Subcutaneous abdominal adipose tissue (tissue), 5 donors: Measurements from ENCODE around the gene DHODH.

Experiments used
- H3K27ac ChIP-seq: one replicate; pipeline ENCODE4 v1.7.0; 2013; ENCODE audit warnings: low read depth, mild to moderate bottlenecking, inconsistent platforms, low read length, moderate library complexity
- H3K27me3 ChIP-seq, 5 donors: one replicate each; pipeline ENCODE4 v1.7.0; 2013; ENCODE audit warnings: low read length in 5 of 5, inconsistent platforms in 1 of 5; ENCODE audit not compliant: control insufficient read depth in 5 of 5, insufficient read depth in 4 of 5
- H3K36me3 ChIP-seq, 5 donors: one replicate each; pipeline ENCODE4 v1.7.0; 2013; ENCODE audit warnings: low read length in 5 of 5; ENCODE audit not compliant: control insufficient read depth in 5 of 5, insufficient read depth in 5 of 5
- H3K4me1 ChIP-seq, 5 donors: one replicate each; pipeline ENCODE4 v1.7.0; 2013; ENCODE audit warnings: low read length in 5 of 5, mild to moderate bottlenecking in 3 of 5, moderate library complexity in 1 of 5; ENCODE audit not compliant: control insufficient read depth in 5 of 5, insufficient read depth in 5 of 5
- H3K4me3 ChIP-seq, 5 donors: one replicate each; pipeline ENCODE4 v1.7.0; 2013; ENCODE audit warnings: low read length in 5 of 5, low read depth in 1 of 5
- H3K9ac ChIP-seq, 5 donors: one replicate each; pipeline ENCODE4 v1.7.0; 2013; ENCODE audit warnings: low read length in 5 of 5, mild to moderate bottlenecking in 4 of 5, moderate library complexity in 3 of 5
- H3K9me3 ChIP-seq, 5 donors: one replicate each; pipeline ENCODE4 v1.7.0; 2013; ENCODE audit warnings: low read length in 5 of 5; ENCODE audit not compliant: control insufficient read depth in 5 of 5
- donor health status: healthy.
- donor health status: healthy.
- donor health status: healthy.
- donor health status: healthy.
- donor health status: healthy.

The DHODH gene

GRCh38 chr16:72008424-72009216, at the start of gene DHODH:
Gene DHODH, plus strand, starts transcription at chr16:72008744. Its CDS starts 21 bp downstream, at chr16:72008765.
- Histone ChIP-seq H3K27ac (no peak within 1 kb of the TSS), H3K9ac (peak within 1 kb of the TSS in 4 of 5 donors; percentile 2 to 91 (median 54)), H3K9me3 (no peaks in the 10 kb centered on the region), H3K4me1 (peaks cover 0 to 13% (median 7%) of the 10 kb centered on the region in 5 donors), H3K27me3 (no peaks in the 10 kb centered on the region), H3K4me3 (peak within 1 kb of the TSS; percentile 81 to 98 (median 93)), H3K36me3 (peaks cover 0 to 6% (median 0%) of the 10 kb centered on the region in 5 donors)

DNA sequence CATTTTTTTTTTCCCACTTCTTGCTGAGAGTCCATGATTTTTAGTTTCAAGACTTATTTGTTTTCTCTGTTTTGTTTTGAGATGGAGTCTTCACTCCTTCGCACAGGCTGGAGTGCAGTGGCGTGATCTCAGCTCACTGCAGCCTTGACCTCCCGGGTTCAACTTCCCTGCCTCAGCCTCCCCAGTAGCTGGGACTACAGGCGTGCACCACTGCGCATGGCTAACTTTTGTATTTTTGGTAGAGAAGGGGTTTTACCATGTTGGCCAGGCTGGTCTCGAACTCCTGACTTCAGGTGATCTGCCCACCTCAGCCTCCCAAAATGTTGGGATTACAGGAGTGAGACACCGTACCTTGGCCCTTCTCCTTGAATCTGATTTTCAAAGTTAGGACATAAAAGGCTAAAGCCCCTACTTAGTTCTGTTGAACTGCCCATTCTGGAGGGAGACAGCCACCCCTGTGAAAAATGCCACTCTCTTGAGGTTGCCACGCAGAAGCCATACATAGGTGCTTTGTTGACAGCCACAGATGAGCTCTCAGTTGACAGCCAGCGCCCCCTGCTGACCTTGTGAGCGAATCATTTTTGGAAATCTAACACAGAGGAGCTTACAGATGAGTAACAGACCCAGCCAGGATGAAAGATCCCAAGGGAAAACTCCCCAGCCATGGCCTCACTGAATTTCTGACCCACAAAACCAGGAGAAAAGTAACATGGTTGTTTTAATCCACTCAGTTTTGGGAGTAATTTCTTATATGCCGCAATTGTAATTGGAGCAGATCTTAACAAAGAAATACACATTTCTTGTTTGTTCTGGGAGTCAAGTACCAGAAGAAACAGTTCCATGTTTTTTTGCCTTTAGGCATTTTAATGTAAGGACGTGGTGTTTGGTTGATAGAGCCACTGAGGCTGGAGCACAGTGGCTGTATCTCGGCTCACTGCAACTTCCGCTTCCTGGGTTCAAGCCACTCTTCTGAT, 47.2 kb upstream of the DHODH start:
- H3K27ac ChIP-seq, result no peak overlapping the region
- peak overlapping the region in 1 of 5 donors; percentile 17 for H3K9ac ChIP-seq
- no peaks in the 10 kb centered on the region for H3K9me3 ChIP-seq
- H3K4me1 ChIP-seq, result peaks cover 0 to 3% (median 0%) of the 10 kb centered on the region in 5 donors
- H3K4me3 ChIP-seq, result no peak overlapping the region
- no peaks in the 10 kb centered on the region for H3K27me3 ChIP-seq
- H3K36me3 ChIP-seq, result no peaks in the 10 kb centered on the region

GRCh38 chr16:71963125-71963875, 45.2 kb upstream of the DHODH start:
- Histone ChIP-seq H3K9me3 (no peaks in the 10 kb centered on the region), H3K9ac (no peak overlapping the region), H3K4me1 (peaks cover 0 to 3% (median 0%) of the 10 kb centered on the region in 5 donors), H3K27ac (no peak overlapping the region), H3K36me3 (no peaks in the 10 kb centered on the region), H3K4me3 (no peak overlapping the region), H3K27me3 (no peaks in the 10 kb centered on the region)

GRCh38 chr16:71965223-71965622, 43.3 kb upstream of the DHODH start:
- Histone ChIP-seq H3K27ac (no peak overlapping the region), H3K4me1 (peaks cover 0 to 3% (median 0%) of the 10 kb centered on the region in 5 donors), H3K4me3 (no peak overlapping the region), H3K36me3 (no peaks in the 10 kb centered on the region), H3K9ac (no peak overlapping the region), H3K9me3 (no peaks in the 10 kb centered on the region), H3K27me3 (no peaks in the 10 kb centered on the region)

- no peak overlapping the region for H3K4me3 ChIP-seq
- H3K27me3 ChIP-seq, result no peaks in the 10 kb centered on the region
- no peaks in the 10 kb centered on the region for H3K4me1 ChIP-seq
- peak overlapping the region in 1 of 5 donors; percentile 32 for H3K9ac ChIP-seq
- no peaks in the 10 kb centered on the region for H3K9me3 ChIP-seq
- no peak overlapping the region for H3K27ac ChIP-seq
- no peaks in the 10 kb centered on the region for H3K36me3 ChIP-seq
Measured at GRCh38 chr16:71966932-71967331, 41.6 kb upstream of the DHODH start.

- Histone ChIP-seq H3K36me3 (no peaks in the 10 kb centered on the region), H3K27me3 (no peaks in the 10 kb centered on the region), H3K27ac (no peak overlapping the region), H3K4me3 (no peak overlapping the region), H3K9ac (no peak overlapping the region), H3K9me3 (no peaks in the 10 kb centered on the region), H3K4me1 (no peaks in the 10 kb centered on the region)
Measured at GRCh38 chr16:71969353-71969752, 39.2 kb upstream of the DHODH start.

DNA sequence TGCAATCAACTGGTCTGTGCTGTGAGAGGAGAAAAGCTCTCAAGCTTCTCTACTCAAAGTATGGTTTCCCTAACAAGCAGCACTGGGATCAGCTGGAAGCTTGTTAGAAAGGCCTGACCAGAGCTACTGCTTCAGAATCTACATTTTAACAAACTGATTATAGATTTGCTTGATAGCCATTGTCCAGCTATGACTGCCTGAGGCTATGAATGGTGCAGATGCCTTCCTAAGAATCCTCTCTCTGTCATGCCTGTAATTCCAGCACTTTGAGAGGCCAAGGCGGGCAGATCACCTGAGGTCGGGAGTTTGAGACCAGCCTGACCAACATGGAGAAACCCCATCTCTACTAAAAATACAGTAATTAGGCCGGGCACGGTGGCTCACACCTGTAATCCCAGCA, 37.0 kb upstream of the DHODH start:
- Histone ChIP-seq H3K27ac (no peak overlapping the region), H3K9me3 (no peaks in the 10 kb centered on the region), H3K9ac (no peak overlapping the region), H3K36me3 (no peaks in the 10 kb centered on the region), H3K27me3 (no peaks in the 10 kb centered on the region), H3K4me1 (no peaks in the 10 kb centered on the region), H3K4me3 (no peak overlapping the region)

DNA sequence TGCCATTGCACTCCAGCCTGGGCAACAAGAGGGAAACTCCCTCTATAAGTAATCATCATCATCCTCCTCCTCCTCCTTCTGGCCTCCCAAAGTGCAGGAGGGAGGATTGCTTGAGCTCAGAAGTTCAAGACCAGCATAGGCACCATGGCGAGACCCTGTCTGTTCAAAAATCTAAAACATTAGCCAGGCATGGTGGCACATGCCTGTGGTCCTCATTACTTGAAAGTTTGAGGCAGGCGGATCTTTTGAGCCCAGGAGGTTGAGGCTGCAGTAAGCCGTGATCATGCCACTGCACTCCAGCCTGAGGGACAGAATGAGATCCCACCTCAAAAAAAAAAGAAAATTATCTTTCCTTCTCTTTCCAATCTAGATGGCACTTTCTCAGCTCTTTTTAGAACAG, 36.2 kb upstream of the DHODH start:
- Histone ChIP-seq H3K36me3 (no peaks in the 10 kb centered on the region), H3K27me3 (no peaks in the 10 kb centered on the region), H3K9me3 (no peaks in the 10 kb centered on the region), H3K27ac (no peak overlapping the region), H3K9ac (no peak overlapping the region), H3K4me3 (no peak overlapping the region), H3K4me1 (no peaks in the 10 kb centered on the region)

- Histone ChIP-seq H3K4me3 (no peak overlapping the region), H3K27me3 (no peaks in the 10 kb centered on the region), H3K27ac (no peak overlapping the region), H3K36me3 (no peaks in the 10 kb centered on the region), H3K9ac (no peak overlapping the region), H3K4me1 (no peaks in the 10 kb centered on the region), H3K9me3 (no peaks in the 10 kb centered on the region)
Measured at GRCh38 chr16:71973001-71973400, 35.5 kb upstream of the DHODH start.
